ENCODE results near the gene CAVIN4. TPM values are rescaled to one million over a fixed set of nuclear protein-coding genes. Genes with fewer than 3 reads are reported as not detected.

The CAVIN4 gene
- total RNA-seq, 6 experiments from 2014 or later, result 0.34 to 1.5 (median 0.51) TPM

DNA sequence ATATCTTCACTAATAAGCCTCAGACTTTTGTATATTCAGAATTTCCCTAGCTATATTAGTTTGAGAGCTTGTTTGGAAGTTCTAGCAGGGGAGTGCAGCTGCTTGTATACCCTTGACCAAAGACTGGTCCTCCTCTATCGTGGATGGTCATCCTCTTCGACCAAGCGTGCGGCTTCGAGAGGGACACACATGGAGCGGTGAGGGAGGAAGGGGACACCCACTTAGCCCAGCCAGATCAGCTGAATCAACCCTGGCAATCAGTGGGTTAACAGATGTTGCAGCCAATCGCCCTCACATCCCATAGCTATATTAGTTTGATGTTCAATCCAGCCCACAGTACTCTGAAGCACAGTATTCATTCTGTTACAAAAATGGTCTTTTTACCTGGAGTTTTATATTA is 3.2 kb downstream of the CAVIN4 start:
- no peaks in the 10 kb centered on the region; the same call in 1 of the 2 replicates for H3K27me3 Mint-ChIP-seq (ENCODE audit: insufficient read depth)
- DNase-seq, result no peak
- no peaks in the 10 kb centered on the region for H3K36me3 Mint-ChIP-seq (ENCODE audit: low read depth)
- TF ChIP-seq CTCF (IDR thresholded peaks at IDR 0.05), result no peak
- H3K27ac Mint-ChIP-seq, result no peak overlapping the region
- peaks cover 43% of the 10 kb centered on the region for H3K4me1 Mint-ChIP-seq (ENCODE audit: low read depth)
- no peaks in the 10 kb centered on the region for H3K9me3 Mint-ChIP-seq
- H3K4me3 Mint-ChIP-seq, result no peak overlapping the region

DNA sequence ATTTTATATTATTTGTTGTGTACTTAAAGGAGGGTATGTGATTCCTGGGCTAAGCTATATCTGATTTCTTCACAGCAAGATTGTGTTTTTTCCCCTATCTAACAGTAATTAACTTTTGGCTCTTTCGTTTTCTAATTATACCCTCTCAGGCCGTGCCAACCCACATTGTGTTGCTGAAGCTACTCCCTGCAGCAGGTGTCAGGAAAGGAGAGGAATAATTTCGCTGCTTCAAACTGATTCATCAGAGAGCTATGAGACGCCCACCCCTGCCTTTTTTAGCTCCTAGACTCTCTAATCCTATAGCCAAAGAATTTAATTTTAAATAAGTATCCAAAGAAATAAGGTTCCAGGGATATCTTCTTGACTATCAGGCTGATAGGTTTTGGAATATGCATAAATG is 3.8 kb downstream of the CAVIN4 start:
- no peak for DNase-seq
- no peaks in the 10 kb centered on the region for H3K36me3 Mint-ChIP-seq (ENCODE audit: low read depth)
- no peak overlapping the region for H3K27ac Mint-ChIP-seq
- no peaks in the 10 kb centered on the region for H3K9me3 Mint-ChIP-seq
- TF ChIP-seq CTCF (IDR thresholded peaks at IDR 0.05), result no peak
- H3K4me3 Mint-ChIP-seq, result no peak overlapping the region
- H3K27me3 Mint-ChIP-seq (ENCODE audit: insufficient read depth), result no peaks in the 10 kb centered on the region; the same call in 1 of the 2 replicates
- peaks cover 39% of the 10 kb centered on the region for H3K4me1 Mint-ChIP-seq (ENCODE audit: low read depth)

- Mint-ChIP-seq H3K4me1 (ENCODE audit: low read depth) (peaks cover 39% of the 10 kb centered on the region), H3K9me3 (no peaks in the 10 kb centered on the region), H3K27me3 (ENCODE audit: insufficient read depth) (no peaks in the 10 kb centered on the region; the same call in 1 of the 2 replicates), H3K36me3 (ENCODE audit: low read depth) (no peaks in the 10 kb centered on the region), H3K4me3 (no peak overlapping the region), H3K27ac (no peak overlapping the region)
- TF ChIP-seq CTCF (IDR thresholded peaks at IDR 0.05), result no peak
- DNase-seq, result no peak
Observed at GRCh38 chr9:100583014-100583802, 5.3 kb downstream of the CAVIN4 start.

DNA sequence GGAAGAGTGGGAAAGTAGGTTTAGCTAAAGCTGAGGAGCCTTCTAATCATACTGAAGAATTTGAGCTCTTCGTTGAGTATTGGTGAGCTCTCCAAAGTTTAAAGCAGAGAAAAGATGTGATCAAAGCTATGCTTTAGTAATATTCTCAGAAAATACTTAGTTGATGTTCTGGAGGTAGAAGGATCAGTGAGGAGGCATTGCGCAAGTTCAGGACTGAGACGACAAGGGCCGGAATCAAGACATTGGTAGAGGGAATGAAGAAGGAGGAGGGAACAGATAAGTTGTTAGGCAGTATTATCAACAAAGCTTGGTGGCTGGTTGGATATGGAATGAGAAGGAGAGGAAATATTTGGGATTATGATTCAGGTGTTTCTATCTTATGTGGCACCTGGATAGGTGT is 7.1 kb downstream of the CAVIN4 start:
- Mint-ChIP-seq H3K9me3 (no peaks in the 10 kb centered on the region), H3K4me1 (ENCODE audit: low read depth) (peaks cover 40% of the 10 kb centered on the region), H3K4me3 (no peak overlapping the region), H3K27me3 (ENCODE audit: insufficient read depth) (peaks cover 1% of the 10 kb centered on the region), H3K36me3 (ENCODE audit: low read depth) (no peaks in the 10 kb centered on the region), H3K27ac (no peak overlapping the region)
- TF ChIP-seq CTCF (IDR thresholded peaks at IDR 0.05), result no peak
- DNase-seq, result no peak

GRCh38 chr9:100586093-100586492 is 8.2 kb downstream of the CAVIN4 start:
- no peaks in the 10 kb centered on the region for H3K36me3 Mint-ChIP-seq (ENCODE audit: low read depth)
- H3K27ac Mint-ChIP-seq, result no peak overlapping the region
- H3K27me3 Mint-ChIP-seq (ENCODE audit: insufficient read depth), result peaks cover 1% of the 10 kb centered on the region
- H3K4me3 Mint-ChIP-seq, result no peak overlapping the region
- peaks cover 46% of the 10 kb centered on the region for H3K4me1 Mint-ChIP-seq (ENCODE audit: low read depth)
- DNase-seq, result no peak
- H3K9me3 Mint-ChIP-seq, result no peaks in the 10 kb centered on the region
- TF ChIP-seq CTCF (IDR thresholded peaks at IDR 0.05), result no peak

Data from HFFc6 (cell line).